ENCODE data around the gene CTBP2. TPM values are rescaled to one million over a fixed set of nuclear protein-coding genes. Genes with fewer than 3 reads are reported as not detected.
A peak's percentile ranks its signal among the peaks of the same experiment; 100 is the strongest.

CTBP2 gene
- total and polyA plus RNA-seq, 10 donors: 6.7 to 74.4 (median 40.1) TPM

- intact Hi-C loops (cut with DNase I; ENCODE audit: low total_unique reads): no loop called here
- no peaks in the 10 kb centered on the region for H3K9me3 ChIP-seq
- H3K27me3 ChIP-seq (replicated peaks in 1 of 7): no peaks in the 10 kb centered on the region
- TF ChIP-seq, protein P1, sequence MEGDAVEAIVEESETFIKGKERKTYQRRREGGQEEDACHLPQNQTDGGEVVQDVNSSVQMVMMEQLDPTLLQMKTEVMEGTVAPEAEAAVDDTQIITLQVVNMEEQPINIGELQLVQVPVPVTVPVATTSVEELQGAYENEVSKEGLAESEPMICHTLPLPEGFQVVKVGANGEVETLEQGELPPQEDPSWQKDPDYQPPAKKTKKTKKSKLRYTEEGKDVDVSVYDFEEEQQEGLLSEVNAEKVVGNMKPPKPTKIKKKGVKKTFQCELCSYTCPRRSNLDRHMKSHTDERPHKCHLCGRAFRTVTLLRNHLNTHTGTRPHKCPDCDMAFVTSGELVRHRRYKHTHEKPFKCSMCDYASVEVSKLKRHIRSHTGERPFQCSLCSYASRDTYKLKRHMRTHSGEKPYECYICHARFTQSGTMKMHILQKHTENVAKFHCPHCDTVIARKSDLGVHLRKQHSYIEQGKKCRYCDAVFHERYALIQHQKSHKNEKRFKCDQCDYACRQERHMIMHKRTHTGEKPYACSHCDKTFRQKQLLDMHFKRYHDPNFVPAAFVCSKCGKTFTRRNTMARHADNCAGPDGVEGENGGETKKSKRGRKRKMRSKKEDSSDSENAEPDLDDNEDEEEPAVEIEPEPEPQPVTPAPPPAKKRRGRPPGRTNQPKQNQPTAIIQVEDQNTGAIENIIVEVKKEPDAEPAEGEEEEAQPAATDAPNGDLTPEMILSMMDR (IDR thresholded peaks at IDR 0.05 in 8 of 11, conservative IDR thresholded peaks at IDR 0.05 in 3 of 11): no peak
- TF ChIP-seq POLR2AphosphoS5 (IDR thresholded peaks at IDR 0.05): no peak
- no peak for TF ChIP-seq POLR2A (IDR thresholded peaks at IDR 0.05)
- peaks cover 0 to 90% (median 27%) of the 10 kb centered on the region in 6 donors for H3K36me3 ChIP-seq
- WGBS, 5 donors: 92 to 96% (median 94%) methylated on average over 7 of the region's 7 CpGs
- no peak overlapping the region for H3K4me3 ChIP-seq
- no peak overlapping the region for H3K27ac ChIP-seq
- no peak for DNase-seq
- H3K4me1 ChIP-seq: peaks cover 5 to 51% (median 27%) of the 10 kb centered on the region in 6 donors
These were observed 187.7 kb downstream of the CTBP2 start for GRCh38 chr10:124972637-124973036.

- Histone ChIP-seq H3K9me3 (no peaks in the 10 kb centered on the region), H3K4me1 (peaks cover 5 to 37% (median 26%) of the 10 kb centered on the region in 6 donors), H3K27ac (peak overlapping the region in 5 of 8 donors; percentile 11 to 50 (median 29)), H3K36me3 (peaks cover 0 to 97% (median 40%) of the 10 kb centered on the region in 6 donors), H3K4me3 (no peak overlapping the region), H3K27me3 (replicated peaks in 1 of 7) (no peaks in the 10 kb centered on the region)
- intact Hi-C loops (cut with DNase I; ENCODE audit: low total_unique reads): no loop called here
- no peak for DNase-seq
- 33 to 53% (median 34%) methylated on average over 2 of the region's 2 CpGs for WGBS, 5 donors
- TF ChIP-seq POLR2A (IDR thresholded peaks at IDR 0.05) (no peak), POLR2AphosphoS5 (IDR thresholded peaks at IDR 0.05) (no peak)
- TF ChIP-seq, protein P1 (IDR thresholded peaks at IDR 0.05 in 8 of 11, conservative IDR thresholded peaks at IDR 0.05 in 3 of 11): no peak
These were observed 189.1 kb downstream of the CTBP2 start for GRCh38 chr10:124971276-124971675.

GRCh38 chr10:124967255-124967654 is 193.1 kb downstream of the CTBP2 start:
- intact Hi-C loops (cut with DNase I; ENCODE audit: low total_unique reads): no loop called here
- H3K4me3 ChIP-seq: no peak overlapping the region
- DNase-seq: no peak
- no peak overlapping the region for H3K27ac ChIP-seq
- WGBS, 5 donors: 93 to 100% (median 95%) methylated on average over 2 of the region's 2 CpGs
- no peak for TF ChIP-seq POLR2A (IDR thresholded peaks at IDR 0.05)
- TF ChIP-seq POLR2AphosphoS5 (IDR thresholded peaks at IDR 0.05): no peak
- TF ChIP-seq, protein P1 (IDR thresholded peaks at IDR 0.05 in 8 of 11, conservative IDR thresholded peaks at IDR 0.05 in 3 of 11): no peak
- peaks cover 5 to 53% (median 20%) of the 10 kb centered on the region in 6 donors for H3K4me1 ChIP-seq
- peaks cover 0 to 73% (median 20%) of the 10 kb centered on the region in 6 donors for H3K36me3 ChIP-seq
- no peaks in the 10 kb centered on the region for H3K27me3 ChIP-seq (replicated peaks in 1 of 7)
- H3K9me3 ChIP-seq: no peaks in the 10 kb centered on the region

GRCh38 chr10:124966008-124966407 is 194.4 kb downstream of the CTBP2 start:
- no peak for DNase-seq
- TF ChIP-seq, protein P1 (IDR thresholded peaks at IDR 0.05 in 8 of 11, conservative IDR thresholded peaks at IDR 0.05 in 3 of 11): no peak
- TF ChIP-seq POLR2A (IDR thresholded peaks at IDR 0.05) (no peak), POLR2AphosphoS5 (IDR thresholded peaks at IDR 0.05) (no peak)
- H3K4me1 ChIP-seq: peaks cover 3 to 55% (median 15%) of the 10 kb centered on the region in 6 donors
- 81 to 94% (median 92%) methylated on average over 5 of the region's 5 CpGs for WGBS, 5 donors
- H3K9me3 ChIP-seq: no peaks in the 10 kb centered on the region
- H3K36me3 ChIP-seq: peaks cover 0 to 65% (median 20%) of the 10 kb centered on the region in 6 donors
- H3K27ac ChIP-seq: no peak overlapping the region
- H3K27me3 ChIP-seq (replicated peaks in 1 of 7): no peaks in the 10 kb centered on the region
- no peak overlapping the region for H3K4me3 ChIP-seq
- intact Hi-C loops (cut with DNase I; ENCODE audit: low total_unique reads): no loop called here

Measured in spleen (tissue), 11 donors.